Ishikawa (cell line): ENCODE results near the gene TRDN.

Experiments used
- CEBPB ChIP-seq: IDR thresholded peaks from 2 replicates; pipeline ENCODE4 v1.6.1; 2012
- CREB1 ChIP-seq: IDR thresholded peaks from 2 replicates; pipeline ENCODE4 v1.6.1; 2012; ENCODE audit warnings: low read depth
- EGR1 ChIP-seq: IDR thresholded peaks from 2 replicates; pipeline ENCODE4 v1.6.1; 2012
- EP300 ChIP-seq: IDR thresholded peaks from 2 replicates; pipeline ENCODE4 v1.6.1; 2012; ENCODE audit warnings: borderline replicate concordance
- FOXM1 ChIP-seq: IDR thresholded peaks from 2 replicates; pipeline ENCODE4 v1.6.1; 2012; ENCODE audit warnings: low read depth, borderline replicate concordance
- NFIC ChIP-seq: IDR thresholded peaks from 2 replicates; pipeline ENCODE4 v1.6.1; 2012
- RAD21 ChIP-seq: IDR thresholded peaks from 2 replicates; pipeline ENCODE4 v1.6.1; 2012; ENCODE audit warnings: low read depth
- TAF1 ChIP-seq: IDR thresholded peaks from 2 replicates; pipeline ENCODE4 v1.6.1; 2012; ENCODE audit warnings: low read depth, mild to moderate bottlenecking
- TCF12 ChIP-seq: IDR thresholded peaks from 2 replicates; pipeline ENCODE4 v1.6.1; 2012; ENCODE audit warnings: low read depth
- TEAD4 ChIP-seq: IDR thresholded peaks from 2 replicates; pipeline ENCODE4 v1.6.1; 2012
- USF1 ChIP-seq: IDR thresholded peaks from 2 replicates; pipeline ENCODE4 v1.6.1; 2012
- YY1 ChIP-seq: IDR thresholded peaks from 2 replicates; pipeline ENCODE4 v1.6.1; 2012; ENCODE audit warnings: low read depth
- ZBTB7A ChIP-seq: IDR thresholded peaks from 2 replicates; pipeline ENCODE4 v1.6.1; 2012; ENCODE audit warnings: low read depth
- TF ChIP-seq, protein P1 (sequence below): IDR thresholded peaks from 2 replicates; pipeline ENCODE4 v1.6.1; 2012; ENCODE audit warnings: low read depth, mild to moderate bottlenecking
- TF ChIP-seq, protein P2 (sequence below): IDR thresholded peaks from 2 replicates; pipeline ENCODE4 v1.6.1; 2012

TRDN gene

DNA sequence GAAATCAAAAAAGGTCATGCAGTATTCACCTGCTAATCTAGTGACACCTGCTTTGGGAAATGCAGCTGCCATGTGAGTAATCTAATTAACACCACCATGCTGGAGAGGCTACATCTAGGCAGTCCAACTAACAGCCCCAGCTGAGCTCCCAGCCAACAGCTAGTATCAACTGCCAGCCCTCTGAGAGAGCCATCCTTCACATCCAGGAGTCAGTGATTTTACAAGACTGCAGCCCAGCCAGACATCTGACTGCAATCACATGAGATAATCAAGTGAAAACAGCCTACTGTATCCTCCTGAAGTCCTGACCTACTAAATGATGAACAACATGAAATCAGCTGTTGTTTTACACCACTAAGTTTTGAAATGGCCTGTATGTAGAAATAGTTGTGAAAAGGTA lies 298.4 kb downstream of the TRDN start:
- TF ChIP-seq, protein P1, sequence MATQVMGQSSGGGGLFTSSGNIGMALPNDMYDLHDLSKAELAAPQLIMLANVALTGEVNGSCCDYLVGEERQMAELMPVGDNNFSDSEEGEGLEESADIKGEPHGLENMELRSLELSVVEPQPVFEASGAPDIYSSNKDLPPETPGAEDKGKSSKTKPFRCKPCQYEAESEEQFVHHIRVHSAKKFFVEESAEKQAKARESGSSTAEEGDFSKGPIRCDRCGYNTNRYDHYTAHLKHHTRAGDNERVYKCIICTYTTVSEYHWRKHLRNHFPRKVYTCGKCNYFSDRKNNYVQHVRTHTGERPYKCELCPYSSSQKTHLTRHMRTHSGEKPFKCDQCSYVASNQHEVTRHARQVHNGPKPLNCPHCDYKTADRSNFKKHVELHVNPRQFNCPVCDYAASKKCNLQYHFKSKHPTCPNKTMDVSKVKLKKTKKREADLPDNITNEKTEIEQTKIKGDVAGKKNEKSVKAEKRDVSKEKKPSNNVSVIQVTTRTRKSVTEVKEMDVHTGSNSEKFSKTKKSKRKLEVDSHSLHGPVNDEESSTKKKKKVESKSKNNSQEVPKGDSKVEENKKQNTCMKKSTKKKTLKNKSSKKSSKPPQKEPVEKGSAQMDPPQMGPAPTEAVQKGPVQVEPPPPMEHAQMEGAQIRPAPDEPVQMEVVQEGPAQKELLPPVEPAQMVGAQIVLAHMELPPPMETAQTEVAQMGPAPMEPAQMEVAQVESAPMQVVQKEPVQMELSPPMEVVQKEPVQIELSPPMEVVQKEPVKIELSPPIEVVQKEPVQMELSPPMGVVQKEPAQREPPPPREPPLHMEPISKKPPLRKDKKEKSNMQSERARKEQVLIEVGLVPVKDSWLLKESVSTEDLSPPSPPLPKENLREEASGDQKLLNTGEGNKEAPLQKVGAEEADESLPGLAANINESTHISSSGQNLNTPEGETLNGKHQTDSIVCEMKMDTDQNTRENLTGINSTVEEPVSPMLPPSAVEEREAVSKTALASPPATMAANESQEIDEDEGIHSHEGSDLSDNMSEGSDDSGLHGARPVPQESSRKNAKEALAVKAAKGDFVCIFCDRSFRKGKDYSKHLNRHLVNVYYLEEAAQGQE: no peak
- no peak for TF ChIP-seq USF1
- no peak for TF ChIP-seq YY1
- no peak for TF ChIP-seq EGR1
- TF ChIP-seq FOXM1: no peak
- TF ChIP-seq CEBPB: no peak
- no peak for TF ChIP-seq NFIC
- TF ChIP-seq ZBTB7A: no peak
- no peak for TF ChIP-seq TEAD4
- TF ChIP-seq TCF12: no peak
- no peak for TF ChIP-seq CREB1
- TF ChIP-seq EP300: no peak
- TF ChIP-seq, protein P2, sequence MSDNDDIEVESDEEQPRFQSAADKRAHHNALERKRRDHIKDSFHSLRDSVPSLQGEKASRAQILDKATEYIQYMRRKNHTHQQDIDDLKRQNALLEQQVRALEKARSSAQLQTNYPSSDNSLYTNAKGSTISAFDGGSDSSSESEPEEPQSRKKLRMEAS: no peak
- no peak for TF ChIP-seq RAD21
- TF ChIP-seq TAF1: no peak

GRCh38 chr6:123333000-123333756 lies 303.6 kb downstream of the TRDN start:
- TF ChIP-seq EP300 (no peak), NFIC (no peak), USF1 (no peak), ZBTB7A (no peak), CREB1 (no peak), CEBPB (no peak)
- TF ChIP-seq, protein P2: no peak
- TF ChIP-seq, protein P1: no peak

- TF ChIP-seq EP300 (no peak), ZBTB7A (no peak)
Observed at GRCh38 chr6:123332070-123332469, 304.7 kb downstream of the TRDN start.

DNA sequence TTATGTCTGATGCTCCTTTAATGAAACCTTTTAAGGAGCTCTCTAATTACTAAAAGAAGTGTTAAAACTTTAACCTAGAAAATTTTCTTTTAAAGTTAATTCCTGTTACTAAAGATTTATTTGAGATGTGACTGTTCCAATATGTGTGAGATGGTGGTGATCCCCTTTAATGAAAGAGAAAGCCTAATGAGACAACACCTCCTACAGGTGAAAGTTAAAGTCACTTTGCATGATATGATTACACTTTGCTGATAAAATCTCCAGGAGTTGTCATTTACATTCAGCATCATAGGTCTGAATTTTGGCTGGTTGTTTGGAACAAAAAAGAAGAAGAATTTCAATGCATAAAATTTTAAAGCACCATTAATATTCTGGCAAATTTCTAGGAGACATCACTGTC lies 307.4 kb downstream of the TRDN start:
- TF ChIP-seq, protein P2: no peak
- TF ChIP-seq EP300 (no peak), TEAD4 (no peak), TAF1 (no peak), CREB1 (no peak), TCF12 (no peak), FOXM1 (no peak), USF1 (no peak), EGR1 (no peak), RAD21 (no peak), CEBPB (no peak), YY1 (no peak), NFIC (no peak), ZBTB7A (no peak)
- TF ChIP-seq, protein P1: no peak
